ENCODE results near the gene HYDIN. TPM values are rescaled to one million over a fixed set of nuclear protein-coding genes. Genes with fewer than 3 reads are reported as not detected.

HYDIN gene
- total and polyA plus RNA-seq, 2 donors (not counting 1 experiment from before 2014, with no cell fraction given): 0.54 to 1.7 TPM

DNA sequence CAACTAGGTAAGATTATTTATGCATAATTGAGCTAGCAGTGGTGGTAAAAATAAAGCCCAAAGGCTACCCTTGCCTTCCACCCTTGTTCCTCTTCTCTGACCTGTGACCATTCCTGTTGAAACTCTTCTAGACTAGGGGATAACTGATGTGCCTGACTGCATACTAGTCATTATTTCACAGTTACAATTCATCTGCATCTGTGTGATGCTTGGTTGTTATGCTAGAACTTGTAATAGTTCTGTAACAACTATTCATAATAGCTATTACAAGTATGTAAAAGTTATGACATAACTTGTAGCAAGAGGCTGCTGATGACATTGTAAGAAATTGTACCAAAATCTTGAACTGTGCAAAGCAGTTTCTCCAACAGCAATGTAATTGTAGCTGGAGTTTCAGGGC, 427.2 kb downstream of the HYDIN start:
- H3K27me3 ChIP-seq (ENCODE audit: control insufficient read depth, insufficient read depth, low read length): no peaks in the 10 kb centered on the region
- no peak overlapping the region for H3K9ac ChIP-seq (ENCODE audit: insufficient read depth, low read length)
- no peak overlapping the region for H3K27ac ChIP-seq (ENCODE audit: insufficient read depth, low read length)
- TF ChIP-seq EZH2 (IDR thresholded peaks at IDR 0.05; ENCODE audit: low read length, missing control alignments): no peak
- TF ChIP-seq CTCF (conservative IDR thresholded peaks at IDR 0.05 in 1 of 2, IDR thresholded peaks at IDR 0.05 in 1 of 2; ENCODE audit: low read depth in 1 of 2, low read length in 2 of 2): no peak
- peaks cover 24% of the 10 kb centered on the region for H3K79me2 ChIP-seq (ENCODE audit: control insufficient read depth, insufficient read depth, low read length)
- no peaks in the 10 kb centered on the region for H3K36me3 ChIP-seq (ENCODE audit: control insufficient read depth, insufficient read depth, low read length)
- no peaks in the 10 kb centered on the region for H4K20me1 ChIP-seq (ENCODE audit: control insufficient read depth, extremely low read depth, insufficient read depth, low read length)
- H2AFZ ChIP-seq (ENCODE audit: low read length): no peak overlapping the region
- H3K4me2 ChIP-seq (ENCODE audit: extremely low read depth, insufficient read depth, low read length): no peak overlapping the region
- no peaks in the 10 kb centered on the region for H3K9me3 ChIP-seq (ENCODE audit: control insufficient read depth, insufficient read depth, low read depth, low read length)
- H3K4me3 ChIP-seq (replicated peaks in 1 of 4; ENCODE audit: control extremely low read depth in 1 of 4, insufficient read depth in 1 of 4, low read depth in 3 of 4, low read length in 4 of 4): no peak overlapping the region
- peak in 1 of 2 donors; percentile 49 for DNase-seq (ENCODE audit: low read depth in 2 of 2)
- H3K4me1 ChIP-seq (ENCODE audit: control insufficient read depth, extremely low read depth, insufficient read depth, low read length): peaks cover 6% of the 10 kb centered on the region

- Histone ChIP-seq H4K20me1 (ENCODE audit: control insufficient read depth, extremely low read depth, insufficient read depth, low read length) (no peaks in the 10 kb centered on the region), H3K9me3 (ENCODE audit: control insufficient read depth, insufficient read depth, low read depth, low read length) (no peaks in the 10 kb centered on the region), H3K9ac (ENCODE audit: insufficient read depth, low read length) (no peak overlapping the region), H3K27ac (ENCODE audit: insufficient read depth, low read length) (no peak overlapping the region), H3K36me3 (ENCODE audit: control insufficient read depth, insufficient read depth, low read length) (no peaks in the 10 kb centered on the region), H3K4me3 (replicated peaks in 1 of 4; ENCODE audit: control extremely low read depth in 1 of 4, insufficient read depth in 1 of 4, low read depth in 3 of 4, low read length in 4 of 4) (peak overlapping the region in 1 of 4 experiments; percentile 83), H3K79me2 (ENCODE audit: control insufficient read depth, insufficient read depth, low read length) (peaks cover 30% of the 10 kb centered on the region), H2AFZ (ENCODE audit: low read length) (no peak overlapping the region), H3K4me2 (ENCODE audit: extremely low read depth, insufficient read depth, low read length) (no peak overlapping the region), H3K4me1 (ENCODE audit: control insufficient read depth, extremely low read depth, insufficient read depth, low read length) (peaks cover 6% of the 10 kb centered on the region), H3K27me3 (ENCODE audit: control insufficient read depth, insufficient read depth, low read length) (no peaks in the 10 kb centered on the region)
- TF ChIP-seq CTCF (conservative IDR thresholded peaks at IDR 0.05 in 1 of 2, IDR thresholded peaks at IDR 0.05 in 1 of 2; ENCODE audit: low read depth in 1 of 2, low read length in 2 of 2) (no peak), EZH2 (IDR thresholded peaks at IDR 0.05; ENCODE audit: low read length, missing control alignments) (no peak)
- no peak for DNase-seq (ENCODE audit: low read depth in 2 of 2)
Measured at GRCh38 chr16:70801611-70802010, 428.9 kb downstream of the HYDIN start.

DNA sequence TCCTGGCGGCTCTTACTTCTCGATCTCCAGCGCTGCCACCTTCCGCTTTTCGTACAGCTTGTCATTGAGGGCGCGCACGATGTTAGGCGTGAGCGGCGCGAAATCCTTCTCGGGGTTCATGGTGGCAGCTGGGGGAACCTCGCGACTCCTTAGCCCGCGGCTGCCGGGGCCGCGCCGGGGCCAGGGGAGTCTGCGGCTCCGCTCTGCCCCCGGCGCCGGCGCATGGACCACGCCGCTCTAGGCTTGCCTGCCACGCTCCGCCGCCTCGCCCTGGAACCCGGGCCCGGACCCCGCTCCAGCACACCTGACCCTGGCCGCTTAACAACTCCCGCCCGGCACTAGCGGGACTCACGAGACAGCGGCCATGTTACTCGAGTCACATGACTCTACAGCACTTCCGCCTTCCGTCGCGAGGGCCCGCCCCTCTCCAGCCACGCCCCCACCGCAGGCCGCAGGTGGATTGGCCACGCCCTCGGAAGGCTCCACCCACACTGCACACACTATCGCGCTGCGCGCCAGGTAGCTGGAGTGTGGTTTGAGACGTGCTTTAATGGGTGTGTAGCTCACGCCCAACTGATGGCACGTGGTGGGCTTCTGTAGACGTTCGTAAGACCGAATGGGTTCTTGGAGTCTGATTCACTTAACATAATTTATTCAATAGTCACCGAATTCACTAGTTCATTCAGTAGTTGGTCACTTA, 429.6 kb downstream of the HYDIN start, which contains the start of gene VAC14:
TSS of gene VAC14 (minus strand) at position 378 of the 700 bp plus-strand sequence. CDS start at position 120, 258 bp downstream.
- Histone ChIP-seq H3K9ac (ENCODE audit: insufficient read depth, low read length) (peak within 1 kb of the TSS; percentile 83), H3K27me3 (ENCODE audit: control insufficient read depth, insufficient read depth, low read length) (no peaks in the 10 kb centered on the region), H3K36me3 (ENCODE audit: control insufficient read depth, insufficient read depth, low read length) (no peaks in the 10 kb centered on the region), H2AFZ (ENCODE audit: low read length) (peak within 1 kb of the TSS; percentile 72), H3K79me2 (ENCODE audit: control insufficient read depth, insufficient read depth, low read length) (peaks cover 36% of the 10 kb centered on the region), H4K20me1 (ENCODE audit: control insufficient read depth, extremely low read depth, insufficient read depth, low read length) (no peaks in the 10 kb centered on the region), H3K9me3 (ENCODE audit: control insufficient read depth, insufficient read depth, low read depth, low read length) (no peaks in the 10 kb centered on the region), H3K4me1 (ENCODE audit: control insufficient read depth, extremely low read depth, insufficient read depth, low read length) (peaks cover 6% of the 10 kb centered on the region), H3K4me2 (ENCODE audit: extremely low read depth, insufficient read depth, low read length) (peak within 1 kb of the TSS; percentile 98), H3K4me3 (replicated peaks in 1 of 4; ENCODE audit: control extremely low read depth in 1 of 4, insufficient read depth in 1 of 4, low read depth in 3 of 4, low read length in 4 of 4) (peak within 1 kb of the TSS; percentile 81 to 98 (median 88)), H3K27ac (ENCODE audit: insufficient read depth, low read length) (peak within 1 kb of the TSS; percentile 72)
- DNase-seq (ENCODE audit: low read depth in 2 of 2): peak; percentile 82
- no peak for TF ChIP-seq CTCF (conservative IDR thresholded peaks at IDR 0.05 in 1 of 2, IDR thresholded peaks at IDR 0.05 in 1 of 2; ENCODE audit: low read depth in 1 of 2, low read length in 2 of 2)
- no peak for TF ChIP-seq EZH2 (IDR thresholded peaks at IDR 0.05; ENCODE audit: low read length, missing control alignments)

Data from fibroblast of lung (primary cell).